ENCODE measurements around the gene PLXNA4.

Gene PLXNA4

DNA sequence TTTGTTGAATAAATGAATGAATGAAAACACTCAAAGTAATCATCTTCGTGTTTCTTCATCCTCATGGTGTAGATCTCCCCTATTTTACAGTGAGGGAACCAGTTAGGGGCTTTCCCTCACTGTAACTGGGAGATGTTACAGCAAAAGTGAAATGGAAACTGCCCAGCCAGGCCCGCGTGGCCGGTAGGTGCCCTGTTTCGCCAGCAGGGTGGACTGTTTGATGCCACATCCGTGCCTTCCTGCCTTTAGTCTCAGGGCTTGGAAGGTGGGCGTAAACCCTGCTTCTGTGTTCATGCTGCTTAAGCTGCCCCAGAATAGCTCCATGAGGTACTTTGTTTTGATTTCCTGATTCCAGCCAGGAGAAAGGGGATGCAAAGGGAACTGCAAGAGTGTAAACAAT lies 268.8 kb downstream of the PLXNA4 start:
- no peak for DNase-seq

- DNase-seq, result no peak
Observed at GRCh38 chr7:132300599-132301277, 275.5 kb downstream of the PLXNA4 start.

DNA sequence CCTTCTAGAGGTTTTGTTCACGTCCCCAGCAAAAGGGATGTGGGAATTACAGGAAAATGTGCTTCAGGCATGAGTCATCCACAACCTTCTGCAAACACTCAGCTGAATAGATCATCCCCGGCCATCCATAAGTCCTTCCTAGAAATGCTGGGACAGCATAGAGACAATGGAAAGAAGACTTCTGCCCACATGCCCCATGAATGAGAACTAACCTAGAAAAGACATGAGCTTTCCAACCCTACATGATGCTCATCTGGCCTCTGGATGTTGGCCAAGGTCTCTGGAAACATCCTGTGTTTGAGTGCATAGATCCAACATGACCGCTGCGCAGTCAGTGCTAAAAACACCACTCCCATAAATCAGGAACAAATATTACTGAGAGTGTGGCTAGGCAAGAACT lies 277.5 kb downstream of the PLXNA4 start:
- no peak for DNase-seq

- DNase-seq, result no peak
Observed at GRCh38 chr7:132296820-132297219, 279.4 kb downstream of the PLXNA4 start.

DNA sequence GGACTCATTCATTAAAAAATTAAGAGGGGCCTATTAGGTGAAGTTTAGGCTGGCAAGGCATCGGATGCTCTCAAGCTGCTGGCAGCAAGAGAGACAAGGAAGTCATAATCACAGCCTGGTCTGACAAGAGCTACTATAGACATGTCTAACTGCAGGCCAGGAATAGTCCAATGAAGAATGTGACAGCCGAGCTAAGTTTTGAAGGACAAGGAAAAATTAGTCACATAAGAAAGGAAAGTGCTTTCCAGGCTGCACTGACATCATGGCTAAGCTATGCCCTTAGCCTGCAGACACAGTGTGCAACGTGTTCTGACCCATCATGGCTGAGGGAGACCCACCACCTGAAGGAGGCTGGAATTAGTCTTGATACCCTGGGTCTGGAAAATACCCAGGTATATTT lies 281.1 kb downstream of the PLXNA4 start:
- no peak for DNase-seq

DNA sequence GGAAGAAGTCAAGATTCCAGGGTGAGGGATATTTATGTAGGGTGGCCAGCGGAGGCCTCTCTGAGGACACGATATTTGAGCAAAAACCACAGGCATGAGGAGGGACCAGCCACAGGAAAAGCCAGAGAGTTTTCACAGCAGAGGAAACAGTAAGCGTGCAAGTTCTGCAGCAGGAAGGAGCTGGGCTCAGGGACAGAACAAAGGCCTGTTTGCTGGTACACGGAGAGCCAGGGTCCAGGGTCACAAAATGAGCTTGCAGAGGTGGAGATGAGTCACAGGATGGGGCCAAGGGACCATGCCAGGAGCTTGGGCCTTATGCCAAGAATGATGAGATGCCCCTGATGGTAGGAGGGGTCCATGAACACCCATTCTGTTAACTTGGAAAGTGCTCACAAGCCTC lies 283.5 kb downstream of the PLXNA4 start:
- DNase-seq, result no peak

DNA sequence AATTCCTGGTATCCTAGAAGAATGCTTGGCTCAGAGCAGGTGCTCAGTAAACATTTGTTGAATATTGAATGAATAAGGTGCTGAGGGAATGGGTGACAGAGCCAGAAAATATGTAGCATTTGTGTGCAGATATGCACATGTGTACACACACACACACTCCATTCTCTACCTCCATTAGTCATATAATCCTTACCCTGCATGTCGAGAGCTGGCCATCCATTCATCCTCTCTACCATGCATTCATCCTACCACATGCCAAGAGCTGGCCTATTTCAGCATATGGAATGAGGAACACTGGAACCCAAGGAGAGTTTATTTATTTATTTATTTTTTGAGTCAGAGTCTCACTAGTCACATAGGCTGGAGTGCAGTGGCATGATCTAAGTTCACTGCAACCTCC lies 284.8 kb downstream of the PLXNA4 start:
- DNase-seq, result no peak

- no peak for DNase-seq
Observed at GRCh38 chr7:132290021-132290420, 286.2 kb downstream of the PLXNA4 start.

- DNase-seq, result no peak
Observed at GRCh38 chr7:132286836-132287235, 289.4 kb downstream of the PLXNA4 start.

DNA sequence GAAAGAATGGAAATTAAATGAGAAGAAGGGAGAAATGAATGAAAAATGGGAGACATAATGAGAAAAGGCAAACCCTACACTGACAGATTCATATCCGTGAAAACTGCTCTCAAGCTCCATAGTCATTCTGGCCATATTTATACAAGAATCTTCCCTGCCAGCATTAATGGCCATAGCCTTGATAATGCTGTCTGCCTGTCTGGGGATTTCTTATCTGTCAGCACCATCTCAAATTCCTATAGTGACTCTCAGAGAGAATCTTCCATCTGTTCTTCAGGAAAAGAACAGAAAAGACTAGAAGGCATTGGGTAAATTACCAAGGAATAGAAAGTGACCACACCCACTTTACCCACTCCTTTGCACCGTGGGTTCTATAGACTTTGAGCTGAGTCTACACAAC lies 295.9 kb downstream of the PLXNA4 start:
- DNase-seq, result no peak

GRCh38 chr7:132279718-132280117 lies 296.6 kb downstream of the PLXNA4 start:
- no peak for DNase-seq

- no peak for DNase-seq
Observed at GRCh38 chr7:132276976-132277725, 299.1 kb downstream of the PLXNA4 start.

GRCh38 chr7:132276234-132276630 lies 300.0 kb downstream of the PLXNA4 start:
- DNase-seq, result no peak

DNA sequence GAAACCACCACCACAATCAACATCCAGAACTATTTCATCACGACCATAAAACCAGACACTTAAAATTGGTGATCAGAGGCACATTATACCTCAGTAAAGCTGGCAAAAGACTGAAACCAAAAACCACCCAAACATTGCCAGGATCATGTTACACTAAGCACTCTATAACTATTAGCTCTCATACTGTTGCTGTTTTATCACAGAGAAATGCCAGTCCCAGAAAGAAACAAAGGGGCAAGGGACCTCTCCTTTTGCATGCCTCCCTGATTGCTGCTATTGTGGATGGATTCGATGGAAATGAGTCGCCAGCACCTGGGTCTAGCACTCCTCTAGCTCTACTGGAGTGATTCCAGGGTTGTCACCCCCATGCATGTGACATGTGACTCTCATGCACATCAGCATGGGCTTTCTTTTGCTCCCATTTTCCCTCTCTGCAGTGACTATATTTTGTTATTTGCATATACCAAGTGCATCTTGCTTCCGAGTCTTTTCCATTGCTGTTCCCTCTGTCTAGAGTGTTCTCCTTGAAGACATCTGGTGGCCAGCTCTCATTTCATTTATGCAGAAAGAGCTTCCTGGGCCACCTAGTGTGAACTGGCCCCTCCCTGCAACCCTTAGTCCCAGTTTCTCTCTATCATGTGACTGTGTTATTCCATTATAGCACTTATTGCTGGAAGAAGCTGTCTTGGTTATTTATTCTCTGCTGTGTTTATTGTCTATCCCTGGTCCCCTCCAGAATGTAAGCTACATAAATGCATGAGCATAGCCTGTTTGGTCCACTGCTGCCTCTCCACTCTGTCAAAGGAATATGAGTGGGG lies 300.6 kb downstream of the PLXNA4 start:
- no peak for DNase-seq

DNA sequence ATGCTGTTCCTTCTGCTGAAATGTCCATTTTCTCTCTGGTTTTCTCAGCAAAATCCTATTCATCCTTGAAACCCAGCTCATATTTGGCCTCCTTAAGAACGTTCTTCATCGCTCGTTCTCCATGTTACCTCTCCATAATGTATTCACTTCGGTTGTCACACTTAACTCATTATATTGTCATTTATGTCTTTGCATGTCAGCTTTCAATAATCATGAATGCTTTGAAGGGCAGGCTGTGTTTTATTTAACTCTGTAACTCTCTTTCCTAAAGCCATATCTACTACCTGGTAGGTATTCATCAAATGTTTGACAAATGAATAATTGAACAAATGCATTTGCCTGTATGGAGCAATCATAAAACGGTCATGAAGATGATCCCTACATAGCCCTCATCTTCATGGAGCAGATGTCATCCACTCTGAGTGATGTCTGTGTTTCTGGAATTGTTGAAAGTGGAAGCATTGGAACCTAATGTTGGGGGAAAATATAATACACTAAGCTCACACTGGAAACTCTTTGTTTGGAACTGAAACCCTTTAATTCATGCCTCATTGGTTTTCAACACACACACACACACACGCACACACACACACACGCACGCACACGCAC lies 303.4 kb downstream of the PLXNA4 start:
- DNase-seq, result no peak

- no peak for DNase-seq
Observed at GRCh38 chr7:132270517-132270916, 305.8 kb downstream of the PLXNA4 start.

GRCh38 chr7:132269718-132270117 lies 306.6 kb downstream of the PLXNA4 start:
- DNase-seq, result no peak

- DNase-seq, result no peak
Observed at GRCh38 chr7:132263151-132263550, 313.1 kb downstream of the PLXNA4 start.

GRCh38 chr7:132262160-132262470 lies 314.2 kb downstream of the PLXNA4 start:
- DNase-seq, result no peak

GRCh38 chr7:132261327-132262159 lies 314.7 kb downstream of the PLXNA4 start:
- no peak for DNase-seq

DNA sequence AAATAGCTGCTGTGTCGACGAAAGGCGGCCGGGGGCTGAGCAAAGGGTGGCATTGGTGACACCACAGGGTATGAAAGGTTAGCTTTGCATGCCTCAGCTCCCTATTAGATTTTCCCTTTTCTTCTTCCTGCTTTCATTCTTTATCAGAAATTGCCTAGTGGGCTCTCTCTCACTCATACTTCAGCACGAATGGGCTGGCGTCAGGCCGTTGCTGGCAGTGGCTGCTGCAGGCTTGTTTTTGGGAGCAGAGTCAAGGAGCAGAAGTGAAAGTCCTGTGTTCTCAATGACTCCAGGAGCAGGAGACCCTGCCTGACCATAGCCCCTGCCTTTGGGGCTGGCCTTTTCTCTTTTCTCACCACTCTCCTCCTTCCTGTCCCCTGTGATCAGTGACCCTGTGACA lies 318.0 kb downstream of the PLXNA4 start:
- no peak for DNase-seq

DNA sequence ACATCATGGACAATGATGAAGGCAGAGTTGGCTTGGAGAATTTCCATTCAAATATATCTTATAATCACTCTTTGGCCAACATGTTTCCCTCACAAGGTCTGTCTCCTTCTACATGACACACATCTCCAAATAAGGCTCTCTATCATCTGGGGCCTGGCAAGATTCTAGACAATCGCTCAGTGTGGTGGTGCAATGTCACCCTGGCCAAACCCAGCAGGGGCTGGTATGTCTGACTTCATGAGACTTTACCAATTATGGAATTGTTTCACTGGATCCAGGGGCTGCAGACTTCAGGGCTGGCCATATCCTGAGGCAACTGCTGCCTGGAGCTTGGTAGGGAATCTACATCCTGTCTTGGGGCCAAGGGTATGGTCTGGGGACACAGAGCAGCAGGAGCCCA lies 319.0 kb downstream of the PLXNA4 start:
- DNase-seq, result no peak
